GM21367 (cell line): ENCODE measurements around the gene ODF2.
"Not testable (repeated sequence)": the region's sequence is repeated elsewhere in the genome, so short reads cannot be mapped to it uniquely, and the experiment has no call there.

Source experiments
- ATAC-seq: cut with Tn5 transposase; IDR thresholded peaks from one replicate; pipeline ENCODE4 v1.9.1; 2021; ENCODE audit not compliant: unreplicated experiment

Gene ODF2

DNA sequence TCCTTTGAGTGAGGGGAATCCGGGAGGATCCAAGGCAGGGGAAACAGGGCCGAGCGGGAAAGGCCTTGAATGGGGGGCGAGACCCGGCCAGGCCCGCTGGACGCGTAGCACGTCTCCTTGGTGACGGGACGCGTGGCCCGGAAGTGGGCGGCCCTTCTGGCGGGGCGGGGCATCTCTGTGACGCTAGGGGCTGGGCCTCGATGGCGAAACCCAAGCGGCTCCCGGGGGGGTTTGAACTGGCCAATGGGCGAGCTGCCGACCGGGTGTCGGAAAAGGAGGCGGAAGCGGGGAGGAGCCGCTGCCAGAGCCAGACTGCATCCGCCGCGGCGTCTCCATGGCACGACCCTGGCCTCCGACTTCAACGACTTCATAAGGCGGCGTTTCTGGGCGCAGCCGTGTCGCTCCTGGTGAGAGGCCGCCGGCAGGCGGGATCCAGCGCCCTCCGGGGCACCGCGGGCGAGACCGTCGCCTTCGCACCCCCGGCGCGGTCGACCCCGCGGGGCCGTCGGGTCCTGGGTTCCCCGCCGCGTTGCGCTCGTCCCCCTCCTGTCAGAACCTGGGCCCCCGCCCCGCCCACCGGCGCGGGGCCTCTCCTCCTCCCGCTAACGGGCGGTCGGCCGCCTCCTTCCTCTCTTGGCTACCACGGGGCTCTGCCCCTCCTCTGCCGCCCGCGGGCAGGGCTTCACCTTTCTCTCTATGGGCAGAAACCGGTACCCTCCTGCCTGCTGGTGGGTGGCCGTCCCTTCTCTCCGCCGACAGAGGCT, at the start of gene ODF2:
Gene ODF2 (plus strand): TSS at position 158 of the 764 bp plus-strand sequence. CDS start 86 bp downstream, at position 244.
- peak; percentile 84 for ATAC-seq

DNA sequence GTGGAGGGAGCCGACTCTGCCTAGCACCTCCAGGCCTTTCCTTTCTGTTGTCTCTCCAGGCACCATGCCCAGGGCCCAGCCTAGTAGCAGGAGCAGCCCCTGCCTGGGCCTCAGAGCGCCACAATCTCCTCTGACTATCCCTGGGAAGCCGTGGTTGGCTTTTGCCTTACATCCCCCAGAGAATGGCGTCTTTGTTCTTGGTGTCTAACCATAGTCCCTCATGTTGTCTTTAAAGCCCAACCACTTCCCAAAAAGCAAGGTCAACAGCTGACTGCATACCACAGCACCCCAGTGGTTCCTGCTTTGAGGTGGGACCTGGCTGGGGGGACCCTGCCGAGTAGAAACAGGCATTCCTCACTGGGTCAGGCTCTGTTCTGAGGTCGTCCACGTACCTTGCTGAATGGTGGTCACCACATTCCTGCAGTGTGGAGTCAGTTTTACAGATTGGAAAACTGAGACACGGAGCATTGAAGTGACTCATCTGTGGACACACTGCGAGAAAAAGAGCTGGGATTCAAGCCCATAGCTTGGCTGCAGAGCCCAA, 48.9 kb upstream of the ODF2 start:
- ATAC-seq: no peak

DNA sequence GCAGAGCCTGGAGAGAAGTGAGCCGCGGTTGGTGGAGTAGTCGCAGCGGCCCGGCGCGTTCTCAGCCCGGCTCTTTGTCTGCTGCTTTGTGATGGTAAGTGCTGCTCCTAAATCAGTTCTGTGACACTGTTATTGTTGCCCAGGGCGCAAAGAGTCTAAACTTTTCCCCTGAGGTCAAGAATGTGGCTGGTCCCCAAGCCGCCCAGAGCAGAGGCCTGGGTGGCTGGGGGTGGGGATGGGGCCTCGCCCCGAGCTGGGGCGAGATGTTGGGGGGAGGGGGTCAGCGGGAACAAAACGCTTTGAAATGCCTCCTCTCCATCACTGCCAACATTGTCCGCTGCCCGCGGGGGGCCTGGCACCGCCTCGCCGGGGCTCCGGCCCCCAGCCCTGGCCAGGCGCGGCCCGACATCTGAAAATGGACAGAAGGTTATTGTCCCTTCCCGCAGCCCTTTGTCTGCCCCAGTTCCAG, 46.8 kb upstream of the ODF2 start:
- no peak for ATAC-seq

DNA sequence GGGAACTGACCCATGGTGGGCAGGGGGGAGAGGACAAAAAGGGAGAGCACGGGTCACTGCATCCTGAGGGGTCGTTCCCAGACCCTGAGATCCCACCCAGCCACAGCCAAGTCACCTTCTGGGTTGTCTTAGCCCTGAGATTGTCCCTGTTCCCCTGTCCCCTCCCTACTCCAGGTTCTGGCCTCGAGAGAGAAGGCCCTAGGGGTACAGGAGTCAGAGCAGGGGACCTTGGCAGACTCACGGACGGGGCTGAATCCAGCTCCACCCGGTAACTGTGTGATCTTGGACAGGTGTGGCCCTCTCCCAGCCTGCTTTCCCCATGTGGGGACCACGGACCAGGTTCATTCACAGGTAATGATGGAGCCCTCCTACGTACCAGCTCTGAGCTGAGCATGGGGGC, 46.4 kb upstream of the ODF2 start:
- ATAC-seq: no peak

DNA sequence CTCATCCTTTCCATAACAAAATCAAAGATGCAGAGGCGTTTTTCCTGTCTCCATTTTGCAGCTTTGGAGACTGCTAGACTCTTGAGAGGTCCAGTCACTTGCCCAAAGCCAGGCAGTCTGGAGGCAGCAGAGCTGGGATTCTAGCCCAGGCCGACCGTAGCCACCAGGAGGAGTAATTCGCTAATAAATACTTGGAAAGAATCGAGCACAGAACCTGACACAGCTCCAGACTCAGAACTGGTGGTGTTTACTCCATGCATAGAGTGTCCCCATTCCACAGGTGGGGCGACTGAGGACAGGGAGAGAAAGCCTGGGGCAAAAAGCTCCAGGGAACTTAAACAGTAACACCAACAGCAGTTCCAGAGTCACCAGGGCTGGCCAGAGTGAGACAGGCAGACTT, 45.8 kb upstream of the ODF2 start:
- no peak for ATAC-seq

DNA sequence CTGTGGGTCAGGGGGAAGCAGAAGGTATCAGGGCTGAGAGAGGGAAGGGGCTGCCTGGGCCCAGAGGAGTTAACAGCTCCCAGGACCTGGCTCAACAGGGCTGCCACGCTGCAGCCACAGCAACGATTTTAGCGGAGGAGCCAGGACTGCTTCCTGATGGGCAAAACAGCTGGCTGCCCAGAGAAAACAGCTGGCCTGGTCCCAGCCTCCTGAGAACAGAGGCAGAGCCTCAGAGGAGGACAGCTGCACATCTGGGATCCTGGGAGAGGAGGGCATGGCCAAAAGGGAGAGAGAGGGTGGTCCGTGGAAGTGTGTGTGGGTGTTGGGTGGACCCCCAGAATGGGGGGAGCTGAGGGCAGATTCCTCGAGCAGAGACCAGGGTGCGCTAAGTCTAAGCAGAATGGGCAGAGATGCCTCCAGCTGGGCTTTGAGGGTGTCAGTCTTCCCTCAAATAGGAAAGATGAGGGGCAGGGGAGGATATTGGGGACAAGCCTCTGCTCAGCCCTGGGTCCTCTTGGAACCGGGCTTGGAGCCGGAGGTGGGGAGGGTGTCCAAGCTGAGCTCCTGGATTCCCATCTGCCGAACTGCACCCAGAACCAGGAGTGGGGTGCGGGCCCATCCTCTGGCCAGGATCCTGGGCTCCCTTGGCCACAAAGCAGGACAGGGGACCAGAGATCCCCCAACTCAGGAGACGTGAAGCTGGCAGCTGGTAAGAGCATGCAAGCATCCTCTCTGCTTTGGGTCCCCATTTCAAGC, 44.3 kb upstream of the ODF2 start:
- no peak for ATAC-seq

DNA sequence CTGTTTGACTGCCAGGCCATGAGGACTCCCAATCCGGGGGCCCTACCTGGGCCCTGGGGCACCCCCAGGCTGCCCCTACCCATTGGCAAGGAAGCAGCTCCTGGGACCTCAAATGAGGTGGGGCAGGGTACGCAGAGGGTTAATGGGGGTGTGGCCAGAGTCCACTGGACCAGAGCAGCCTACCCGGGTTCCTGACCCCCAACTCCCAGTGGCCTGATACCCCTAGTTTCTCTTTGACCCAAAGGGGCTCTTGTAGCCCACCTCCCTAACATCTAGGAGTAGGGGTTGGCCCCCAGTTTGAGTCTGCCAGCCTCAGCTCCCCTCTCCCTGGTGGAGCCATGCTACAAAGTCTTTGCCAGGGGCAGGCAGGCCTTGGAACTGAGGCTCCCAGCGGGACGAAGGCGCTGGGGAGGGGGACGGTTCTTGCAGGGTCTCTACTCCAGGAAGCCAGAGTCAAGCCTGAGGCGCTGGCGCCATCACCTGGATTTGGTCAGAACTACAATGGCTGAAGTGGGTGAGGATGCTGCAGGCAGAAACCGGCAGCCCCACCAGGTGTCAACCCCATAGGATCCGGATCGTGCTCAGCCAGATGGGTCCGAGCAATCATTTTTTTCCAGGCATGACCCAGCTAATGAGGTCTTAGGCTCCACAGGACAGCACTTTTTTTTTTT, 43.6 kb upstream of the ODF2 start:
- ATAC-seq: no peak

DNA sequence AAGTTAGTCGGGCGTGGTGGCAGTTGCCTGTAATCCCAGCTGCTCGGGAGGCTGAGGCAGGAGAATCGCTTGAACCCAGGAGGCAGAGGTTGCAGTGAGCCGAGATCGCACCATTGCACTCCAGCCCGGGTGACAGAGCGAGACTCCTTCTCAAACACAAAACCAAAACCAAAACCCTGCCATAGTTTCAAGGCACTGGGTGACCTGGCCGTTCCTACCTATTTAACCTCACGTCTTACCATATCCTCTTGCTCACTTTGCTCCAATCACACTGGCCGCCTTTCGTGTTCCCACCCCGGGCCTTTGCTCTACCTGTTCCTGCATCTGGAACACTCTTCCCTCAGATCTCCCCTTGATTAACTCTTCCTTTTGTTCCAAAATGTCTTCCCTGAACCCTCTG, 42.1 kb upstream of the ODF2 start:
- ATAC-seq: not testable (repeated sequence)

DNA sequence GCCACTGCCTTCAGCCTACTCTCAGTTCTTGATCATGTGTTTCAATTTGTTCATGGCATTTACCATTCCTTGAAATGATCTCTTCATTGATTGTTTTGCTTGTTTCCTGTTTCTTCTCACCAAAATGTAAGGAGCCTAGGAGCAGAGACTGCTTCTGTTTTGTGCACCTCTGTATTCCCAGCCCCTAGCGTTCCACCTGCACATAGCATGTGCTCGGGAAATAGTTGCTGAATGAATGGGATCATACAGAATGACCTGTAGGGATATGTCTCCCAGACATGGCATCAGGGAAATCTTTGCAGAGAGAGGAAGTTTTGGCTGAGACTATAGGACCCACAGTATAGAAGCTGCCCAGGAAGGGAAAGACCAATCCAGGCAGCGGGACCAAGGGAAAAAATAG, 41.3 kb upstream of the ODF2 start:
- no peak for ATAC-seq

DNA sequence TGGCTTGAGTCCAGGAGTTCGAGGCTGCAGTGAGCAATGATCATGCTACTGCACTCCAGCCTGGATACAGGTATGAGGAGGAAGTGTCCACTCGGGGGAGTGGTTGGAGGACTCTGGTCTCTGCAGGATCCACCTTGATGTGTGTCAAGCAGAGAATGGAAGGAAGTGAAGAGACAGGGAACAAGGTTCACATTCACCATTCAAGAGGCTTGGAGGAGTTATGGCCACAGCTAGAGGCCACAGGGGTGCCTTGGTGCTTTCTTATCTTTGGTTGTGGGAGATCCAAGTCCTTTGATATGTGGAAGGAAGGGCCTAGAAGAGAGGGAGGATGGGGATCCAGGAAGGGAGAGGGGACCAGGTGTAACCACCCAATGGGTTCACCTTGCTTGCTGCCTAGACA, 40.5 kb upstream of the ODF2 start:
- no peak for ATAC-seq

DNA sequence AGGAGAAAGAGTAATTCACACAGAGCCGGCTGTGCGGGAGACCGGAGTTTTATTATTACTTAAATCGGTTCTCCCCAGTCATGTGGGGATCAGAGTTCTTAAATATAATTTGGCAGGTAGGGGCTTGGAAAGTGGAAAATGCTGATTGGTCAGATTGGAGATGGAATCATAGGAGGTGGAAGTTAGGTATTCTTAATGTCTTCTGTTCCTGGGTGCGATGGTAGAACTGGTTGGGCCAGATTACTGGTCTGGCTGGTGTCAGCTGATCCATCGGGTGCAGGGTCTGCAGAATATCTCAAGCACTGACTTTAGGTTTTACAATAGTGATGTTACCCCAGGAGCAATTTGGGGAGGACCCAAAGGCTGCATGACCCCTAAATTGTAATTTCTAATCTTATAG, 39.8 kb upstream of the ODF2 start:
- no peak for ATAC-seq

DNA sequence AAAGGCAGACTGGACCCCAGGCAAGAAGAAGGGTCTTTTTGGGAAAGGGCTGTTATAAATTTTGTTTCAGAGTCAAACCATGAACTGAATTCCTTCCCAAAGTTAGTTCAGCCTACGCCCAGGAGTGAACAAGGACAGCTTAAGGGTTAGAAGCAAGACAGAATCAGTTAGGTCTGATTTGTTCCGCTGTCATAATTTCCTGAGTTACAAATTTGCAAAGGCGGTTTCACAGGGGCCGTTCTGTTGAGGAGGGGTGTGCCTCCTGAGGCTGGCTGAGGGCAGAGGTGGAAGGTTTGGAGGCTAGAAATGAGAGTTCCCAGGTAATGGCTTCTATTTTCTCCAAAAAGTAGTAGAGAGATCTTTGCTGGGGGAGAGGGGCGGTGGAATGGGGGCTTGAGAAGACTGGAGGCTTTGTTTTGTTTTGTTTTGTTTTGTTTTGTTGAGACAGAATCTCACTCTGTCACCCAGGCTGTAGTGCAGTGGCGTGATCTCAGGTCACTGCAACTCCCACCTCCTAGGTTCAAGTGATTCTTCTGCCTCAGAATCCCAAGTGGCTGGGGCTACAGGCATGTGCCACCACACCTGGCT, 39.3 kb upstream of the ODF2 start:
- ATAC-seq: no peak

DNA sequence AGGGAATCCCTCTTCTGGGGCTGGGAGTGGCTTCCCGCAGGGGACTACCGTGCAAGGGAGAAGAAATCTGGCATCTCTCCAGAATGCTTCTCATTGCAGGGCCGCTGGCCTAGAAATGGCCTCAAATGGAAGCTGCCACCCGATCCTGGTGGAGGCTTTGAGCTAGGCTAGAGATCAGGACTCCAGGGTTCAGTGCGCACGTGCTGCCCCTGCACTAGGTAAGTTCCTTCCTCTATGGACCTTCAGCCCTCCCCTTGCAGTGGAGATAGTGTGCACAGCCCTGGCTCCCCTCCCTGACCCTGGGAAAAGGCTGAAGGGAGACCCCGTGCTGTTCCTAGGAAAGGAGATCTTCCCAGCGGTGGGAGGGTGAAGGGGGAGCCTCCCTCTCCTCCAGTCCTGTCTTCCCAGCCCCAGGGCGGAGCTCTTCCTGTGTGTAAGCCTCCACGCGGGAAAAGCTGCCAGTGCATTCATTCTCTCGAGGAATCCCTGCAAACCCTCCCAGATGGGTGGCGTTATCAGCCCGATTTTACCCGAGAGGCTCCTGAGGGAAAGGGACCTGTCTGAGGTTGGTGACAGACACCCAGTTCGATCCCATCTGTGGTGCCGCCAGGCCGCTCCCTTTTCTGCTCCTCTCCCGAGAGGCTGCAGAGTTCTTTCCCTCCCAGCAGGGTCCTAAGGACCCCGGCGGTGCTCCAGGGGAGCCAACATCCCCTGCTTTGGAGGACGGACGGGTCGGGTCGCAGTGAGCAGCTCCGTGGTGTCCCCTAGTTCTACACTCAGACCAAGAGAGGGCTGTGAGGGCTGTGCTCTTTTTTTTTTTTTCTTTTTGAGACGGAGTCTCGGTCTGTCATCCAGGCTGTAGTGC, 36.5 kb upstream of the ODF2 start:
- no peak for ATAC-seq

DNA sequence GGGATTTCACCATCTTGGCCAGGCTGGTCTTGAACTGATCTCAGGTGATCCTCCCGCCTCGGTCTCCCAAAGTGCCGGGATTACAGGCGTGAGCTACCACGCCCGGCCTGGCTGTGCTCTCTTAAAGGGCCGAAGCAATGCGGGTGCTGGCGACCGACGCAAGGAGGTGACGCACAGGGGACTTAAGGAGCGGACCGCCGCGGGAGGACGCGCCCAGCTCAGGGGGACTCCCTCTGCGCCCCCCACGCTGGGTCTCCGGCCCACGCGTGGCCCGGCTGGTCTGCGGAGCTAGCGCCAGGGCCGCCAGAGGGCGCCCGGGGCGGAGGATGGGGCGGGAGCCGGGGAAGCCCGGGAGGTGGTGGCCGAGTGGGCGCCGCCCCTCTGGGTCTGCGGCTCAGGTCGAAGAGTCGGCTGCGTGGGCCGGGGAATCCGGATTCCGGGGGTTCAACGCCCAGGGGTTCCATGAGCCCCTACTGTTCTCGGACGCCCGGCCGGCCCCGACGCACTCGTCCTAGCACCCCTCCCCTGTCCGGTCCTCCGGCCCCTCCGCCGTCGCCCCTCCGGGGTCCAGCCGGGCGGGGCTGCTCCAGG, 35.7 kb upstream of the ODF2 start:
- ATAC-seq: peak; percentile 56

DNA sequence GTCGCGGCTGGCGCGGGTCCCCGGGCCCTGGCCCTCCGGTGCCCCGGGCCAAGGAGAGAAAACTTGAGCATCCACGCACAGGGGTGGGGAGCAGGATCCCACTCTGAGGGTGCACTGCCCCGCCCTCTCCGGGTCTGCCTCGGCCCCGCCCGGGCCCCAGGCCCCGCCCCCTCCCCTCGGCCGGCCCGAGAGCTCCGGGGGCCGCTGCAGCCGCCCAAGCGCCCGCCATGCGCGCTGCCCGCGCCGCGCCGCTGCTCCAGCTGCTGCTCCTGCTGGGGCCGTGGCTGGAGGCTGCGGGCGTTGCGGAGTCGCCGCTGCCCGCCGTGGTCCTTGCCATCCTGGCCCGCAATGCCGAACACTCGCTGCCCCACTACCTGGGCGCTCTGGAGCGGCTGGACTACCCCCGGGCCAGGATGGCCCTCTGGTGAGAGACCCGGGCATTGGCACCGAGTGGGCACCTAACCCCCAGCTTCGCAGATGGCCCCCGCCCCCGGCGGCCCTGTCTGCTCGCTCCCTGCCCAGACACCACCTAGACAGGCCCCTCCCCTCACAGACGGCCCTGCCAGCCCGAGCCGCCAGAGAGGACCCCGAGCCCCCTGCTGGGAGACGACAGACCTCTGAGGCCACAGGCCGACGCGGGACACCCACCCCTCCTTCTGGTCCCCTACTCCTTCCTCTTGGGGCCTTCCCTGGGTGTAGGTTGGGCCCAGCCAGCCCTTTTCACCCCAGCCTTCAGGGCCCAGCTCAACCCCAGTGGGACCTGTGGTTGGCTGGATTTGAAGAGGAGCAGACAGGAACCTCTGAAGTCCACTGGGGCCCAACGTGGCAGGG, 34.9 kb upstream of the ODF2 start, which contains the start of gene CERCAM:
Gene CERCAM (plus strand): TSS at position 207 of the 831 bp plus-strand sequence. CDS start 21 bp downstream, at position 228.
- peak; percentile 51 for ATAC-seq

DNA sequence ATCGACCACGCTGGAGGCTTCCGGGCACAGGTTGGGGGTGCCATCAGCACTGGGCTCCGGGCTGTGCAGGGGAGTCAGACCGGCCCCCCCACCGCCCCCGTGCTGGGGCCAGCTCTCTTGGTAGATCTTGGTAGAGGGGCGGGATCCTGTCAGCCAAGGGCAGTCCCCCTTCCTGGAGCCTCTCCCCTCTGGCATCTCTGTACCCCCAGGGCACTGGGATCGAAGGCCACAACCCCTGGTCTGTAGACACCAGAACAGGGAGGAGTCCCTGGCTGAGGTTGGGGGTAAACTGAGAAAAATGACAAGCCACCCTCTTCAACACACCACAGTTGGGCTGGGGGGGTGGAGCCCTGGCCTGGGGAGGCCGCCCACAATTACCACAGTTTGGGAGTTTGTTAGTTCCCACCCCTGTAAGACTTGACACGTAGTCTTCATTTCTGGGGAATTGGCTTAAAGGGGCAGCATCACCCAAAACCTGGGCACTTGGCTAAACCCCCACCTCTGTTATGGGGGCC, 34.3 kb upstream of the ODF2 start:
- ATAC-seq: no peak

DNA sequence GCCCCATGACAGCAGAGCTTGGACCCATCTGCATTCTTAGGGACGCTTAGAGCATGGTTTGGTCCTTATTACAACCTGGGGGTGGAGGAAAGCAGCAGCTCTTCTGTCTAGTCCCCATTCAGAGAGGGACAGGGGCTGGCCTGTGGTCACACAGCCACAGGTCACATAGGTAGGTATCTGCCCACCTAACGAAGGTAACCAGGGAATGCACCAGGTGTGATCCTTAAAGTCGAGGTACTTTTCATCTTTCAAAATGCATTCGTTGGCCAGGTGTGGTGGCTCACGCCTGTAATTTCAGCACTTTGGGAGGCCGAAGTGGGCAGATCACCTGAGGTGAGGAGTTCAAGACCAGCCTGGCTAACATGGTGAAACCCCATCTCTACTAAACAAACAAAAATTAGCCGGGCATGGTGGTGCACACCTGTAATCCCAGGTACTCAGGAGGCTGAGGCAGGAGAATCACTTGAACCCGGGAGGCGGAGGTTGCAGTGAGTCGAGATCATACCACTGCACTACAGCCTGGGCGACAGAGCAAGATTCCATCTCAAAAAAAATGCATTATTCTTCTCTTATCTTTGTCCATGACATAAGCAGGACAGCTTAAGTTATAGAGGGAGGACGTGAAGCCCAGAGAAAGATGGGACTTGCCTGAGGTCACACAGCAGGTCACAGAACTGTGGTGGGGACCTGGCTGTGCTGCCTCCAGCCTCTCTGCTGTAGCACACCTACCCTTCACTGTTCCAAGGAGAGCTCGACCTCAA, 33.6 kb upstream of the ODF2 start:
- ATAC-seq: not testable (repeated sequence)

DNA sequence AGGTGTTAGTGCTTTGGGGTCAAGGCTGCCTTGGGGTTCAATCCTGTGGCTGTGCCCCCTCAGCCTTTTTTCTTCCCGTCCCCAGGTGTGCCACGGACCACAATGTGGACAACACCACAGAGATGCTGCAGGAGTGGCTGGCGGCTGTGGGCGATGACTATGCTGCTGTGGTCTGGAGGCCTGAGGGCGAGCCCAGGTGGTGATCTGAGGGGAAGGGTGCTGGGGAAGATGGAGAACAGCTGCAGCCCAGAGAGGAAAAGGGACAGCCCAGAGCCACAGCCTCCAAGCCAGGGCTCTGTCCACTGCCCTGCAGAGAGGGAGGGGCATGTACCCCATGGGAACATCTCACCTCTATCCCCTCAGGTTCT, 33.0 kb upstream of the ODF2 start:
- no peak for ATAC-seq
